Measurements from ENCODE around the gene SP100.

The SP100 gene

GRCh38 chr2:230417436-230417835 is 1.4 kb downstream of the SP100 start:
- DNase-seq (ENCODE audit: low read depth), result no peak
- H3K4me3 ChIP-seq (ENCODE audit: low read depth, low read length), result peak overlapping the region; percentile 96
- TF ChIP-seq CTCF (IDR thresholded peaks at IDR 0.05; ENCODE audit: insufficient read depth, low read depth, low read length, missing control alignments), result no peak

- no peak for TF ChIP-seq CTCF (IDR thresholded peaks at IDR 0.05; ENCODE audit: insufficient read depth, low read depth, low read length, missing control alignments)
- no peak for DNase-seq (ENCODE audit: low read depth)
- H3K4me3 ChIP-seq (ENCODE audit: low read depth, low read length), result peak overlapping the region; percentile 96
Measured at GRCh38 chr2:230418341-230419016, 2.5 kb downstream of the SP100 start.

GRCh38 chr2:230419181-230419580 is 3.2 kb downstream of the SP100 start:
- no peak for TF ChIP-seq CTCF (IDR thresholded peaks at IDR 0.05; ENCODE audit: insufficient read depth, low read depth, low read length, missing control alignments)
- DNase-seq (ENCODE audit: low read depth), result no peak
- H3K4me3 ChIP-seq (ENCODE audit: low read depth, low read length), result peak overlapping the region; percentile 96

- DNase-seq (ENCODE audit: low read depth), result no peak
- TF ChIP-seq CTCF (IDR thresholded peaks at IDR 0.05; ENCODE audit: insufficient read depth, low read depth, low read length, missing control alignments), result no peak
- no peak overlapping the region for H3K4me3 ChIP-seq (ENCODE audit: low read depth, low read length)
Measured at GRCh38 chr2:230422149-230422548, 6.1 kb downstream of the SP100 start.

GRCh38 chr2:230423851-230424458 is 8.0 kb downstream of the SP100 start:
- TF ChIP-seq CTCF (IDR thresholded peaks at IDR 0.05; ENCODE audit: insufficient read depth, low read depth, low read length, missing control alignments), result no peak
- H3K4me3 ChIP-seq (ENCODE audit: low read depth, low read length), result peak overlapping the region; percentile 1
- no peak for DNase-seq (ENCODE audit: low read depth)

- no peak for DNase-seq (ENCODE audit: low read depth)
- TF ChIP-seq CTCF (IDR thresholded peaks at IDR 0.05; ENCODE audit: insufficient read depth, low read depth, low read length, missing control alignments), result no peak
- no peak overlapping the region for H3K4me3 ChIP-seq (ENCODE audit: low read depth, low read length)
Measured at GRCh38 chr2:230425377-230425776, 9.4 kb downstream of the SP100 start.

- TF ChIP-seq CTCF (IDR thresholded peaks at IDR 0.05; ENCODE audit: insufficient read depth, low read depth, low read length, missing control alignments), result no peak
- H3K4me3 ChIP-seq (ENCODE audit: low read depth, low read length), result no peak overlapping the region
- DNase-seq (ENCODE audit: low read depth), result no peak
Measured at GRCh38 chr2:230429513-230429912, 13.5 kb downstream of the SP100 start.
